CD4-positive, alpha-beta T cell treated with Interleukin-17A for 1 hour (primary cell): Measurements from ENCODE around the gene ZNF438.

Source experiments
- DNase-seq: peaks from one replicate; pipeline ENCODE4 v3.0.0-alpha.2; 2020

Gene ZNF438

DNA sequence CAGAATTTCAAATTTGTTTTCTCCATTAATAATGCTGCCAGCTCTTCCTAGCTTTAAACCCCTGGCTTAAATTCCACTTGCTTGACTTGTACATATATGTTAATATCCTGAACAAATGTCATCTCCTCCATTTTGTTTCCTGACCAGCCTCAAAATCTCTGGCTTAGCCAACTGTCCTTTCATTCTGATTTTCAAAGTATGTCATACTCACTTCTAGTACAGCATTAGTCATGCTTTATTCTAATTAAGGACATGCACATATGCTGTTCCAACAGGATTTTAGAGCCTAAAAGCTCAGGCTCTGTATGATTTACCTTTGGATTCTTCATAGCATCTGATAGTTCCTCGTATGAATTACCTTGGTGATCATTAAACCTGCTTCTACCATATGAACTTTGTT lies 158.3 kb downstream of the ZNF438 start:
- DNase-seq, result no peak

DNA sequence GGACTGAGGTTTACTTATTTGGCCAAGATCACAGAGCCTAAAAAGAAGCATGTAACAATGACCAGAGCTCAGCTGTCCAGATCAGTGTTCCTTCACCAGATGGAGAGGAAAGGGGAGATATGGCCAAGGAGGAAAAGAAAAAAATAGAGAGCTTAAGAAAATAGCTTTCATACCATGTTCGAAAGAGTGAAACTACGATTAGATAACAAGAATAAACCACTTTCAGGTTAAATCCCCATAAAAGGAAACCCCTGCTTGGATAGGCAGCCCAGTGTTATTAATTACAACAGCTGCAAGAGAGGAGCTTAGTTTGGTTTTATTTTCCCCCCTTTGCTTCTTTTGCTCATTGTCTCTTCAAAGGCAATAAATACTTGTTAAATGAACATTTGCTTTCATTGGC lies 160.8 kb downstream of the ZNF438 start:
- no peak for DNase-seq

DNA sequence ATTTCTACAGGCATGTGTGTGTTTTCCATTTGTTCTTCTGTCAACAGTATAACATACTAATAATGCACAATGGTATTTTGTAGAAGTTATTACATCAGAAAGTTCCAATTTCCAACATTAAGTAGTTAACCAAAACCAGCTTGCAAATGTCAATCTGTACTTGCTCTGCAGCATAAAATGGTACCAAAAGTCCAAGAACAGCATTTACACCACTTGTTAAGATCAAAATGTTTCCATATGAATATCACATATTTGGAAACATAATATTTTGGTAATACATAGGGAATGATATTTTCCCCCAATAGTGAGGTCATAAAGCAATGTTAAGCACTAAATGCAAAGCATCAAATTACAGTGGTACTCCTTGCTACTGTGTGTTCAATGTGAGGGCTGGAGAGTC lies 162.1 kb downstream of the ZNF438 start:
- no peak for DNase-seq

DNA sequence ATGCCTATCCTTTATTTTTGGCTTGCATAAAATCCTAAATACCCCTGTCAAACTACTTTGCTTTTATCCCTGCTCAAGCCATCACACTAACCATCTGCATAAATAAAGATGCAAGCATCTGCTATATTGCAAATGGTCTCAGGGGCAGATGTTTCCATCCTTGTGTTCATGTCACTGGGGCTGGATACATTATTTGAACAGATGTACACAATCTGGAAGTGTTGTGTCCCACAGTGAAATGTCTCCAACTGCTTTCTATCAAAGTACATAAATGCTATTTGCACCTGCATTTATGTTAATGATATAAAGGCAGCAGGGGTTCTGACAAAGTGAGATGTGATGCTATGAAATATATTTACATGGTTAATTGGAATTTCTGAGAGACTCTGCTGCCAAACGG lies 163.1 kb downstream of the ZNF438 start:
- no peak for DNase-seq

DNA sequence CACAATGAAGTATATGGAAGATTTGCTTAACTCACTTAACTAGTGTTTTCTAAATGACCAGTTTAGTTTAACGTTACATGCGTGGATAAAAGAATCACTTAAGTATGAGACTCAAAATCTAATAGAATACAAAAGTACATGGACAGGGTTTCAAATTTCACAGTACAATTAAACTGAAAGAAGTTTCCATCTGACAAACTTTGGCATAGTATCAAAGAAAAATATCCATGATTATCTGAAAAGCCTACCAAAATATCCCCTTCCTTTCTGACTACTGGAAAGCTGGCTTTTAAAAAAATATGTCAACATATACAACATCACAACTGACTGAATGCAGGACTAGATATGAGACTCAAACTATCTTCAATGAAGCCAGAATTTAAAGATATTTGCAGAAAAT lies 164.8 kb downstream of the ZNF438 start:
- no peak for DNase-seq

DNA sequence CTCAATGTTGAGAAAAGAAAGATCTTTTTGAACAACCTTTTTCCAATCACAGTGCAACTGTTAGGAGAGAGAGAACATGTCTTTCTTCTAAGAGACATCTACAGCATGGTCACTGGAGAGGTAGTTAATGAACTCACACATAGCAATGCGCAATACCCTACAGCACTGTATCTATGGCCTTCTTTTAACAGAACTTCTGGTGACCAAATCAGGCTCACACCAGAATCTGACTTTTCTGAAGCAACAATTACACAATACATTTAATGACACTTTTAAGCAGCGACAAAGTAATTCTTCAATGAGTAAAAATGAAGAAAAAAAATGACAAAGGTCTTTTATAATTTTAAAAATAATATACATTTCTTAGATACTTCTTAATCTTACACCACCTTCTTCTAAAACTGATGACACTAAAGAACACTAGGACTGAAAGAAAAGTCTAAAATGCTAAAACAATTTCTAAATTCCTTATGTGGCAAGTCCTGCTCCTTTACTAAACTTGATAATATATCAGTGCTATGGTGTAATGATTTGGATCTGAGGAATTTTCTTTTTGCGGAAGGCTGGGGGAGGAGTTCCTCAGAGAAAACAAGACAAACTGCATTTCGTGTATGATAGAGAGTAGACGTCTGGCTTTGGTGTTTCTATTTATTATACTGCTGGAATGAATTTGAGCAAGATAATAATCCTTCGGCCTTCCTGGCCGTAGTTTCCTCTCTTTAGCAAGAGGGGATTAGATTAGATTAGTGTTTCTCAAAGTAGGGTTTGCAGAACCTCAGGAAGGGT lies 166.3 kb downstream of the ZNF438 start:
- no peak for DNase-seq

DNA sequence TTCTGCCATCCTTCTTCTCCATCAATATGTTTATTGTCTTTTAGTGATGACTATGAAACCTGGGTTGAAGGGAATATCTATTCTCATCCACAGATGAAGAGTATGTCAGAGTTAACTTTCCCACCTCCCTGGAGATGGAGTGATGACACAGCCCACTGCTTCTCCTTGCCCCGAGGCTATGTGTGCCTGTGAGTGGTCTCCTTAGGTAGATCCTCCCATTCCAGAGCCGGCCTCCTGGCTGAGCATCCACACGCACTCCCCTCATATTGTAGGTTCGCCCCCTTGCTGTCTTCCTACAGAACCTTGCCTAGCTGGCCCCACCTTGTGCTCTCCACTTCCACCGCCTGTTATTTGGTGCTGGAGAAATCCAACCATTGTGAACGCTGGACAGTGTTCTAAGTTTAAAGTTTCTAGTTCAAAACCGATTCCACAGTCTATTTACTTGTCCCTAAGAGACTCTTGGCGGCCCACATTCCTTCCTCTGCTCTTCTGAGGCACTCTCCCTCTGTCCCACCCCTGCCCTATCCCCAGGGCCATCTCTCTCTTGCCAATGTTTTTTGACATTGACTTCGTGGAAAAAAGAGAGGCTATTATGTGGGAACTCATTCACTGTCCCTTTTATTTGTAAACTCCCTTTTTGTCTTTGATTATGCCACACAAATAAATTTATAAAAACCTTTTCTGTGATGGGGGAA lies 168.0 kb downstream of the ZNF438 start:
- no peak for DNase-seq

DNA sequence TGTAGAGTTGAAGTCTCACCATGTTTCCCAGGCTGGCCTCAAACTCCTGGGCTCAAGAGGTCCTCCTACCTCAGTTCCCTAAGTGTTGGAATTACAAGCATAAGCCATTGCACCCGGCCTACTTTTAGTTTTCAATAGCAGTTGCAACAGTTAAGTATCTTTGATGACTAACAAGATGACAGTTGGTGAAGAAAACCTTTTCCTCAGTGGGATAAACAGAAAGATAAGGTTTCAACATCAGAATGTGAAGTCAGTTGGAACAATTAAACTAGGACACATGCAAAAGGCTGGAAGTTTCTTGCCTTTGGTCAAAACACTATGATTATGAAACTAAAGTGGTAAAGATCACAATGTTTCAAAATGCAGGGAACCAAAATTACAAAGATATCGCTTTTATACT lies 169.2 kb downstream of the ZNF438 start:
- DNase-seq, result no peak

DNA sequence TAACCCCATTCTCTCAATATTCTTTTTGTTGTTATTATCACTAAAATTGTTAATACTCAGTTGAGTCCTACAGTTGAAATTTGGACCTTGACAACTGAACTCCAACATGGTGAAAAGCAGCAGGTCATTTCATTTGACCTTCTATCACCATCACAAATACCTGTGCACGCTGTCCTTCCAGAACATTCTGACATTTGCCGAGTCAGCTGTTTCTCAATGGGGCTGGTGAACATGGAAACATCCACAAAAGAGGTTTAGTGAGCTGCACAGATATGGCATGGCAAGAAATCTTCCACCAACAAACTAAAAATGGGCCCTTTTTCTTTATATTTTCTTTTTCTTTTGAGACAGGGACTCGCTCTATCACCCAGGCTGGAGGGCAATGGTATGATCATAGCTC lies 169.7 kb downstream of the ZNF438 start:
- no peak for DNase-seq

DNA sequence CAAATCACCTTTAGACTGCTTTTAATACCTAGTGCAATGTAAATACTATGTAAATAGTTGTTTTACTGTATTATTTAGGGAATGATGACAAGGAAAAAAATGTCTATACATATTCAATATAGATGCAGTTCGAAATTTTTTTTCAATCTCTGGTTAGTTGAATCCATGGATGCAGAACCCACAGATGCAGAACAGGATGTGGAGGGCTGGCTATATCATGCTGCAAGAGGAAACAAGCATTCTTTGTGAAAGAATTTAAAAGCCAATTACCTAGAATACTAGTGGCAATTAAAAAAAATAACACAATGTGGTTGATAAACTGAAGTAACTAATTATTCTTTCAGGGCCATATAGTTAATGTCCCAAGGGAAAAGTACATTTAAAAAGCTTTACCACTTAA lies 170.4 kb downstream of the ZNF438 start:
- DNase-seq, result no peak

DNA sequence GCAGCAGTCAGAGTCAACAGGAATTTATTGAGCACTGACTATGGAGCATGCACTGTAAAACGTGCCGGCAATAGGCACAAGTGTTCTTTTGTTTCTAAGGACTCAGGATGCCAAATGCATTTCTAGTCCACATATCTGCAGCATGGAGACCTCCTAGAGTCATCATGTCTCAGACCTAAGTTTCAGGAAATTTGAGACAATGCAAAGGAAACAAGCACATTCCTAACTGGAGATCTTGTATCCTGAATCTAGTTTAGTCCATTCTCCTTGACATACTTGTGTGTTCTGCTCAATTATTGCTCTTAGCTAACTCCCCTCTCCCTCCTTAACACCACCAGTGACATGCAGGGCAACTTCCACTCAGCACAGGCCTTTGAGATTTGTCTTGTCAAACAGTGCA lies 173.2 kb downstream of the ZNF438 start:
- no peak for DNase-seq

DNA sequence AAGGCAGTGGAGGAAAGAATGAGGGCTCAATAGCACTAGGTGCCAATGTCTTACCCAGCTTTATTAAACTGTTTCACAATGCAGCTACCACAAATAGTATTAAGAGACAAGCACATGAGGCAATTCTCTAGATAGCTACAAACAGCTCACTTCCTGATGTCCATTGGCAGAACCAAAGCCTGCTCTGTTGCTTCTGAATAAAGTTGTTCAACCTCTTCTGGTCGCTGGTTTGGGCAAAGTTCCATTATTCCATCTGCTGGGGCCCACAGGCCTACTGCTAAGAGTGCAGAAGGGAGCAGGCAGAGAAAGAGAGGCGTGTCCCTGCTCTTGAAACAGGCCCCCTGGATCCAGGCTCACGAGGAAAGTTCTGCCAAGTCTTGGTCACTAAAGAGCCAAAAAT lies 173.9 kb downstream of the ZNF438 start:
- no peak for DNase-seq

DNA sequence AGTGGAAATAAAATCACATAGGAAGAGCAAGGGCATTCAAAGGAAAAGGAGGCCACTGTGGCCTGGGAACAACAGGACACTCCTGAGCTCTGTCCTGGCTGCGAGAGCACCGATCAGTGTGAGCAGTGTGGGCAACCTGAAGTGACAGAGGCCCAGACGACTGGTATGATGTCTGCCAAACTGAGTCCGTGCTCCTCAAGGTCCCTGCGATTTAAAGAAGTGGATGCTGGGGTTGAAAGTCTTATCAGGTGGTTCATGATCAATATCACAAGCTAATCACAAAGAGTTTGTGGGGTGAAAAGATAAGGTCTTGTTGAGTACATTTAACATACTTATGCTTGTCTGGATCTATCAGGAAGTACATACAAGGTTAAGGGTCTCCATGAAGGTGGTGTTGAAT lies 176.5 kb downstream of the ZNF438 start:
- no peak for DNase-seq

DNA sequence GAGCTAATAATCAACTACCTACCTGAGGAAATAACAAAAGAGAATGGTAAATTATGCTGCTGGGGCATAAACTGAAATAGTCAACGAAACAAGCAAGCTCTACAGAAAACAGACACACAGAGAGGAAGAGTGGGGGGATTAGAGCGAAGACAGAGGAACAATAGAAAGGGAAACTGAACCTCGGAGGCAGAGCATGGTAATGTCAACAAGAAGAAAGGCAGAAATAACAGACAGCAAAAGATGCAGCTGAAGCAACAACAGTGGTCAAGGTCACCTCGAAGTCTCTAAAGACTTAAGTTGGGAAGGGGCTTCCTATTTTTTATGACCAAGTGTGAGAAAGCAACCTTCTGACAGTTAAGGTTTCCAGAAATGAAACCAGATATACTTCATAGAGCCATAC lies 177.0 kb downstream of the ZNF438 start:
- DNase-seq, result no peak

DNA sequence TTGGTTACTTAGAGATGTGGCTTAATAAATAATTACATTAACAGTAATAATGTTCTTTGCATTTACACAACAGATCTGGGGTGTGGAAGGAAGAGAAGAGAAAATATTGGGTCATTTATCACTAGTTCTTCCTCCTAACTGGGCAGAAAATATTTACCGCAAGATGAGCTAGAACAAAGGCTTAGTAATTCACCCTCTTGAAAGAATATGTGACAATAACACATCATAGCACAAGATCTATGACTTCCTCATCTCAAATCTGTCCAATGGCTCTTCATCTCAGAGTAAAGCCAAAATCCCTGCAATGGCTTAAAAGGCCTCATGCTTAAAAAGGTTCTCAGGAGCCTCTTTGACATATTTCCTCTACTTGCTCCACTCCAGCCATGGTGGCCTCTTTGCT lies 178.6 kb downstream of the ZNF438 start:
- no peak for DNase-seq

DNA sequence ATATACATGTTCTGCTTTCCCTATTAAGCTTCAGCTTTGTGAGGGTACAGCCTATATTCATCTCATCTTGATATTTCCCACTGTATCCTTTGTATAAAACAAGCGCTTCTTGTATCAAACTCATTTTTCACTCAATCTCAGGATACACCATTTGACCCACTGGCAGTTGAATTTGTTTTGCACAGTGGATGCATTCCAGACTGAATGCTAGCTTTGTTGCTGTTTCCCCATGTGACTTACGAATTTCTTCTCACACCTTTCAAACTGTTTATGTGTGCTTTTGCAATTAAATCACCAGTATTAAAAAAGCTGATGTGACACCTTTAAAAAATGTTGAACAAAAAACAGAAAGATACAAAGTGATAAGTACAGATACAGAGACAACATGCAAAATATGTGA lies 180.9 kb downstream of the ZNF438 start:
- no peak for DNase-seq

DNA sequence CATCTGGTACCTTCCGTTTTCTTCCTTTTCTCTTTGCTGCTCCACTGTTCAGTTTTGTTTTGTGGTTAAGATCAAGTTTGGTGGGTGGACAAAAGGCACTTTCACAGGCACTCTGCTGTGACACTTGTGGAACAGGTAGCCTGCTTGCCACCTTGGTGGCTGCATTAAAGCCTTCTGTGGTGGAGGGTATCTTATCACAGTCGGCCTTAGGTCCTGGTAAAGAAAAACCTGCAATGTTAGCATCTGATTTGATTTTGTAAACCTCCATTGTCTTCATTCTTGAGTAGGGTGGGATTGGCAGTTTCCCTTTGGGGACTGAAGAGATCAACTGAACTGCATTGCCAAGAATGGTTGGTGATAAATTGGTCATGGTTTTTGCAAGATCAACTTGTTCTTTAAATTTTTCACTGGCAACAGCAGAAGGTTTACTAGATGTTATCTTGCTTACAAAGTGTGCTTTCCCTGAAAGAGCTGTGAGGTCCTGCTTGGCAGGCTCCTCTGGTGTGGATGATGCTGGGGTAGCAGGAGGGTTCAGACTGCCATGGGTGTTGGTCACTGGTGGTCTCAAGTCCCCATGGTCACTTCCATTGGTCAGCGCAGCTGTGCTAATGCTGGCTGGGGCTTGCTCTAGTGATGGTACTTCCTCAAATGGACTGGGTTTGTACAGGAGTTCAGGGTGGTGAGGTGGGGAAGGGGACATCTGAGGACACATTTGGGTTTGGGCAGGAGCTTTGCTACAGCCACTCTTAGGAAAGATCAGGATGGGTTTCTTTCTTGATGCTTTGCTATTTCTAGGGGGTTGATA lies 182.2 kb downstream of the ZNF438 start:
- no peak for DNase-seq

DNA sequence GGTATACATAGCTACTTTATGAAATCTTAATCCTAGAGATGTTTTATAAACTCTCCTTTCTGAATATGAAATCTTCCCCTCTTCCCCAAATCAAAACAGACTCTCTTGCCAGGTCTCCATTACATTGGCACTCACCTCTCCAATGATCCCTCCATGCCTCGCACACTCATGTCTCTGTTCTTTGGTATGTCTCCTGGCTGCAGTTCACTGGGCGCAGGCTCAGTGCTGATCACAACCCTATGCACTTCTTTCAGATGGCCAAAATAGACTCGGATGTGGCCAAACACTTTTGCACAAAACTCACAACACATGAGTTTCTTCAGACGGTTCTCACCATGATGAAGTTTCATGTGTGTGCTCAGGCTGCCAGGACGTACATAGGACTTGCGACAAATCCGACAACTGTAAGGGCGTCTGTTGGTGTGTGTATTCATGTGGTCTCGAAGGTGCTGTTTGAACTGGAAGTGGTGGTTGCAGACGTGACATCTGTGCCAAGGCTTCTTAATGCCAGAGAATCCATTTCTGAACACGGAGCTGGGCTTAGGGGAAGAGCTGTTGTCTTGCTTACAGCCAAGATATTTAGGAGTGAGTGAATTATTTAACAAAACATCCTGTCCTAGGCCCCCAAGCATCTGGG lies 183.2 kb downstream of the ZNF438 start:
- no peak for DNase-seq

DNA sequence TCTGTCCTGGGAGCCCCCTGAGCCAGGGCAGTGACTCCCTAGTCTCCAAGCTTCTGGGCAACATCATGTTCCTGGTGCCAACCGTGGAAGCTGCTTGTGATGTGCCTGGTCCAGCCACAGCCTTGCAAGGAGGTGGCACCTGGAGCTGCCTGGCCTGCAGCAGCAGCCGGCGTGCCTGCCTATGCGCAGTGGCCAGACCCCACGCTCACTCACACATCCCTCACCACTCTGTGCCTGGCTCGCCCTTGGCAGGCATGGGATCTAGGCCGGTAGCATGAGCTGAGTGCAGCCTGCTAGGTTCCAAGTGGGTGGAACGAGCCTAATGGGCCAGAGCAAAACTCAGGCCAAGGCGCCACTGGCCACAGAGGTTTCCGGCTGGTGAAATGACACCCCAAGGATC lies 184.0 kb downstream of the ZNF438 start:
- no peak for DNase-seq

DNA sequence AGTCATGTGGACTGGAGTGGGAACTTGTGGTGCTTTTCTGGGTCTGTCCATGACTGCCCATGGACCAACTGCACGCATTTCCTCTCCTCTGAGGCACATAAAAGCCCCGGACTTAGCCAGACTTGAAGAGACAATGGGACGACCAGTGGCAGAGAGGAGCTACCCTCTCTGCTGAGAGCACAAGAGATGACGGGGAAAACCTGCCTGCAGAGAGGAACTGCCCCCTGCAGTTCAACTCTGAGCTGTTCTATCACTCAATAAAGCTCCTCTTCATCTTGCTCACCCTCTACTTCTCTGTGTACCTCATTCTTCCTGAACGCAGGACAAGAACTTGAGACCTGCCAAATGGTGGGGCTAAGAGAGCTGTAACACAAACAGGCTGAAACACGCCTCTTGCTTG lies 184.5 kb downstream of the ZNF438 start:
- no peak for DNase-seq

DNA sequence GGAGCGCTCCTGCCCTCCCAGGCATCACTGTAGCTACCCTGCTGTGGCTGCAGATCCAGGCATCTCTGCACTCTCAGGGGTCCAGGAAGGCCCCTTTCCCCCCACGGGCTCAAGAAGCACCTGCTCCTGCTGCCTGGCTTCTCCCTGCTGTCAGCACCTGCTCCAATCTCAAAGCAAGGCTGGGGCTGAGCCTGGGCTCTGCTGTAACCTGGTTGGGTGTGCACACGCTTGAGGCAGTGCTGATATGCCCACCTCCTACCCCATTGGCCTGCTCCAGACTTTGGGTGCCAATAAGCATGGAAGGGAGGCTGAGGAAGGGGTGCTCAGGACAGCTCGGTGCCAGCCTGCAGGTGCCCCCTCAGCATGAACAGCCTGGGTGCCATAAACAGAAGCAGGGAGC lies 185.0 kb downstream of the ZNF438 start:
- no peak for DNase-seq

DNA sequence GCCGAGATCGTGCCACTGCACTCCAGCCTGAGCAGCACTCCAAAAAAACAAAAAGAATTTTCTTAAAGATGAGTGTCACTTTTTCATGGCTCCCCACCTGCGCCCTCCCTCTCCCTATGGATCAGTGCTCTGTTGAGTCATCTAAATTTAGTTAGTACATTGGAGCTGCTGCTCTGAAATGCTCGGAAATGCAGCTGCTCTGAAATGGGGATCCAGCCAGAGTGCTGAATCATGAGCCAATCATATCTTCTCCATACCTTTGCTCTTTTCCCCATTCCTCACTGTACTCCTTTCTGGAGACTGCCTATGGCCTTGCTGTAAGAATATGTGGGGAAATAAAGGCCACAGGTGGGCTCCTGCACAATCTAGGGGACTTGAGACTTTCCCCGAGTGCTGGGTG lies 188.8 kb downstream of the ZNF438 start:
- no peak for DNase-seq

DNA sequence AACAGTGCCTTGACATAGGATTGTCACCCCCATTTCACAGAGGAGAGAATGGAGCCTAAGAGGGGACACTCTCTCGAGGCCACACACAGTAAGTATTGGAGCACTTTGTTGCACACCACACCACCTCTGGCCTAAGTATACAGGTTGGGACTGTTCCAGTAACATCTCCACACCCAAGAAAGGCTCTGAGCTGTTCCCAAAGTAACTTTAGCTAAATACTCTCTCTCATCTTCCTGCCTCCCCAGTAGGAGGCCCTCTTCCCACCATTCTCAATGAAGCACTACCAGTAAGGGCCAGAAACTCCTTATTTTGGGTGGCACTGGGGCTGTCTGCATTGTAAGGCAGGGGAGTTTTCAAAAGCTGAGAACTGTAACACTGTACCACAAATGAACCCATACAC lies 189.5 kb downstream of the ZNF438 start:
- DNase-seq, result no peak
